Left lung (tissue), 14 donors: Measurements from ENCODE around the gene GREB1. TPM values are rescaled to one million over a fixed set of nuclear protein-coding genes. Genes with fewer than 3 reads are reported as not detected.

Source experiments
- ATAC-seq: fragments of 200-7000 bp; cut with Tn5 transposase; one replicate; pipeline ENCODE4 v1.9.1; 2020; ENCODE audit warnings: moderate library complexity
- DNase-seq, 4 donors: peaks; one replicate each; pipeline ENCODE4 v3.0.0-alpha.2; 2013 to 2020
- H3K27ac ChIP-seq, 2 donors: fragments of 200-600 bp; sonication (generic) in 1 of 2; one replicate each; pipeline versions ENCODE4 v1.5.0 to v1.8.0; 2020 to 2021
- H3K27me3 ChIP-seq, 2 donors: fragments of 200-600 bp; sonication (generic) in 1 of 2; one replicate each; pipeline versions ENCODE4 v1.5.0 to v1.8.0; 2020 to 2021
- H3K36me3 ChIP-seq, 2 donors: fragments of 200-600 bp; sonication (generic) in 1 of 2; one replicate each; pipeline versions ENCODE4 v1.5.0 to v1.8.0; 2020 to 2021
- H3K4me1 ChIP-seq, 2 donors: fragments of 200-600 bp; one replicate each; pipeline ENCODE4 v1.8.0; 2021
- H3K4me3 ChIP-seq, 2 donors: fragments of 200-600 bp; sonication (generic) in 1 of 2; one replicate each; pipeline versions ENCODE4 v1.5.0 to v1.8.0; 2020 to 2021; ENCODE audit warnings: mild to moderate bottlenecking in 1 of 2
- H3K9me3 ChIP-seq, 2 donors: fragments of 200-600 bp; sonication (generic) in 1 of 2; one replicate each; pipeline versions ENCODE4 v1.5.0 to v1.8.0; 2020 to 2021
- intact Hi-C, 2 donors: fragments of 100-400 bp; cut with DNase I; formaldehyde crosslinking; loops; one replicate each; pipeline versions ENCODE4 v1.11.2 to v1.14.2; 2022
- long read RNA-seq, 12 donors: library from polyadenylated mRNA in 2 of 12; unstranded in 2 of 12; transcript quantifications; one replicate each; pipeline ENCODE4 v2.0.0 and lab custom pipeline, GENCODE V29; 2019 to 2026
- polyA plus RNA-seq, 6 donors: library from polyadenylated mRNA; unstranded; fragments of 120-200 nt; gene quantifications; one replicate each; pipeline ENCODE4 v1.2.1, GENCODE V29; 2013; ENCODE audit not compliant: insufficient read length in 6 of 6
- total RNA-seq, 2 donors: library from RNA; stranded (reverse); fragmentation: NEBNext Ultra II Directional; extraction: Animal tissue kit (Norgen Biotek cat#: 25700); gene quantifications; one replicate each; pipeline ENCODE4 v1.2.1, GENCODE V29; 2021
- TF ChIP-seq, protein P1 (sequence below), 2 donors: fragments of 200-600 bp; sonication (generic) in 1 of 2; IDR thresholded peaks; one replicate each; pipeline versions ENCODE4 v1.5.0 to v1.8.0; 2021; ENCODE audit warnings: antibody characterized with exemption in 2 of 2
- donor health status: DM: no; HTN: yes; CAD: no.
- donor health status: DM: no; HTN: no; CAD: no.

The GREB1 gene, protein sequence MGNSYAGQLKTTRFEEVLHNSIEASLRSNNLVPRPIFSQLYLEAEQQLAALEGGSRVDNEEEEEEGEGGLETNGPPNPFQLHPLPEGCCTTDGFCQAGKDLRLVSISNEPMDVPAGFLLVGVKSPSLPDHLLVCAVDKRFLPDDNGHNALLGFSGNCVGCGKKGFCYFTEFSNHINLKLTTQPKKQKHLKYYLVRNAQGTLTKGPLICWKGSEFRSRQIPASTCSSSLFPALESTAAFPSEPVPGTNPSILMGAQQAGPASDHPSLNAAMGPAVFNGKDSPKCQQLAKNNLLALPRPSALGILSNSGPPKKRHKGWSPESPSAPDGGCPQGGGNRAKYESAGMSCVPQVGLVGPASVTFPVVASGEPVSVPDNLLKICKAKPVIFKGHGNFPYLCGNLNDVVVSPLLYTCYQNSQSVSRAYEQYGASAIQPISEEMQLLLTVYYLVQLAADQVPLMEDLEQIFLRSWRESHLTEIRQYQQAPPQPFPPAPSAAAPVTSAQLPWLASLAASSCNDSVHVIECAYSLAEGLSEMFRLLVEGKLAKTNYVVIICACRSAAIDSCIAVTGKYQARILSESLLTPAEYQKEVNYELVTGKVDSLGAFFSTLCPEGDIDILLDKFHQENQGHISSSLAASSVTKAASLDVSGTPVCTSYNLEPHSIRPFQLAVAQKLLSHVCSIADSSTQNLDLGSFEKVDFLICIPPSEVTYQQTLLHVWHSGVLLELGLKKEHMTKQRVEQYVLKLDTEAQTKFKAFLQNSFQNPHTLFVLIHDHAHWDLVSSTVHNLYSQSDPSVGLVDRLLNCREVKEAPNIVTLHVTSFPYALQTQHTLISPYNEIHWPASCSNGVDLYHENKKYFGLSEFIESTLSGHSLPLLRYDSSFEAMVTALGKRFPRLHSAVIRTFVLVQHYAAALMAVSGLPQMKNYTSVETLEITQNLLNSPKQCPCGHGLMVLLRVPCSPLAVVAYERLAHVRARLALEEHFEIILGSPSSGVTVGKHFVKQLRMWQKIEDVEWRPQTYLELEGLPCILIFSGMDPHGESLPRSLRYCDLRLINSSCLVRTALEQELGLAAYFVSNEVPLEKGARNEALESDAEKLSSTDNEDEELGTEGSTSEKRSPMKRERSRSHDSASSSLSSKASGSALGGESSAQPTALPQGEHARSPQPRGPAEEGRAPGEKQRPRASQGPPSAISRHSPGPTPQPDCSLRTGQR (N-terminal part only)
- total RNA-seq = 1 to 10 TPM; 1.6 to 3.1 TPM
- 10 to 100 TPM; 11.5 to 19.1 (median 13.4) TPM for polyA plus RNA-seq
- long read RNA-seq, donor 1 = 0 reads
- long read RNA-seq, donor 2, partial matches to known transcripts = 7 of 7 reads
- long read RNA-seq, donor 2, other reads (novel, unspliced or antisense) = 0 of 7 reads
- long read RNA-seq, donor 3 = 0 reads
- long read RNA-seq, donor 4 = 0 reads
- long read RNA-seq, donor 5 = 0 reads
- long read RNA-seq, donor 6 = 0 reads
- long read RNA-seq, donor 7 = 0 reads
- long read RNA-seq, donor 8 = 0 reads
- long read RNA-seq, donor 9 = 0 reads
- long read RNA-seq, donor 10 = 0 reads
- long read RNA-seq, donor 11 = 0 reads
- long read RNA-seq, donor 12 = 0 reads

- TF ChIP-seq, protein P1, sequence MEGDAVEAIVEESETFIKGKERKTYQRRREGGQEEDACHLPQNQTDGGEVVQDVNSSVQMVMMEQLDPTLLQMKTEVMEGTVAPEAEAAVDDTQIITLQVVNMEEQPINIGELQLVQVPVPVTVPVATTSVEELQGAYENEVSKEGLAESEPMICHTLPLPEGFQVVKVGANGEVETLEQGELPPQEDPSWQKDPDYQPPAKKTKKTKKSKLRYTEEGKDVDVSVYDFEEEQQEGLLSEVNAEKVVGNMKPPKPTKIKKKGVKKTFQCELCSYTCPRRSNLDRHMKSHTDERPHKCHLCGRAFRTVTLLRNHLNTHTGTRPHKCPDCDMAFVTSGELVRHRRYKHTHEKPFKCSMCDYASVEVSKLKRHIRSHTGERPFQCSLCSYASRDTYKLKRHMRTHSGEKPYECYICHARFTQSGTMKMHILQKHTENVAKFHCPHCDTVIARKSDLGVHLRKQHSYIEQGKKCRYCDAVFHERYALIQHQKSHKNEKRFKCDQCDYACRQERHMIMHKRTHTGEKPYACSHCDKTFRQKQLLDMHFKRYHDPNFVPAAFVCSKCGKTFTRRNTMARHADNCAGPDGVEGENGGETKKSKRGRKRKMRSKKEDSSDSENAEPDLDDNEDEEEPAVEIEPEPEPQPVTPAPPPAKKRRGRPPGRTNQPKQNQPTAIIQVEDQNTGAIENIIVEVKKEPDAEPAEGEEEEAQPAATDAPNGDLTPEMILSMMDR (IDR thresholded peaks at IDR 0.05) = no peak
- intact Hi-C loops = no loop called here
- no peak within 1 kb of the TSS for H3K27ac ChIP-seq
- no peak for ATAC-seq
- H3K4me1 ChIP-seq = no peaks in the 10 kb centered on the region
- peaks cover 0 to 50% of the 10 kb centered on the region in 2 donors for H3K27me3 ChIP-seq
- no peak for DNase-seq
- H3K36me3 ChIP-seq = no peaks in the 10 kb centered on the region
- no peak within 1 kb of the TSS for H3K4me3 ChIP-seq
- H3K9me3 ChIP-seq = no peaks in the 10 kb centered on the region
Observed at GRCh38 chr2:11533278-11534070, at the start of gene GREB1. Gene GREB1 (plus strand): TSS chr2:11534045. CDS start chr2:11556615, 22,570 bp downstream.

- no peak overlapping the region for H3K27ac ChIP-seq
- DNase-seq (no peak), ATAC-seq (no peak)
- peaks cover 0 to 1% of the 10 kb centered on the region in 2 donors for H3K9me3 ChIP-seq
- TF ChIP-seq, protein P1 (IDR thresholded peaks at IDR 0.05) = no peak
- H3K4me1 ChIP-seq = no peaks in the 10 kb centered on the region
- H3K27me3 ChIP-seq = peaks cover 19 to 44% of the 10 kb centered on the region in 2 donors
- intact Hi-C loops = no loop called here
- H3K4me3 ChIP-seq = no peak overlapping the region
- no peaks in the 10 kb centered on the region for H3K36me3 ChIP-seq
Observed at GRCh38 chr2:11488809-11489208, 45.0 kb upstream of the GREB1 start.

DNA sequence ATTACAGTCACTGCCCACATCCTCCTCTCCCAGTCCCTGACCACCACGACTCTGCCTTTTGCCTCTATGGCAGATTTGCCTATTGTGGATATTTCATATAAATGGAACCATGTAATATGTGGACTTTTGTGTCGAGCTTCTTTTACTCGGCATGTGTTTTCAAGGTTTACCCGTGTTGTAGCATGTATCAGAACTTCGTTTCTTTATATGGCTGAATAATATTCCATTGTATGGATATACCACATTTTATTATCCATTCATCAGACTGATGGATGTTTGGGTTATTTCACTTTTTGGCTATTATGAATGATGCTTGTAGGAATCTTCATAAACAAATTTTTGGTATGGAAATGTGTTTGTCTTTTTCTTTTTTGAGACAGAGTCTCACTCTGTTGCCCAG is 43.7 kb upstream of the GREB1 start:
- Histone ChIP-seq H3K9me3 (peaks cover 0 to 1% of the 10 kb centered on the region in 2 donors), H3K4me1 (no peaks in the 10 kb centered on the region), H3K36me3 (no peaks in the 10 kb centered on the region), H3K27me3 (peaks cover 7 to 30% of the 10 kb centered on the region in 2 donors), H3K4me3 (no peak overlapping the region), H3K27ac (no peak overlapping the region)
- TF ChIP-seq, protein P1 (IDR thresholded peaks at IDR 0.05) = no peak
- intact Hi-C loops = no loop called here
- DNase-seq = no peak
- ATAC-seq = no peak

- H3K4me3 ChIP-seq = no peak overlapping the region
- intact Hi-C loops = no loop called here
- TF ChIP-seq, protein P1 (IDR thresholded peaks at IDR 0.05) = no peak
- ATAC-seq (no peak), DNase-seq (no peak)
- H3K36me3 ChIP-seq = no peaks in the 10 kb centered on the region
- H3K27ac ChIP-seq = no peak overlapping the region
- peaks cover 3 to 24% of the 10 kb centered on the region in 2 donors for H3K27me3 ChIP-seq
- no peaks in the 10 kb centered on the region for H3K4me1 ChIP-seq
- H3K9me3 ChIP-seq = peaks cover 0 to 1% of the 10 kb centered on the region in 2 donors
Observed at GRCh38 chr2:11491348-11491933, 42.4 kb upstream of the GREB1 start.
